GM20000 (cell line): ENCODE results near the gene FAM89B.

ENCODE experiments used
- DNase-seq: peaks from one replicate; pipeline ENCODE4 v3.0.0; 2012; ENCODE audit warnings: low spot score
- CTCF ChIP-seq: IDR thresholded peaks from 2 replicates; pipeline ENCODE4 v1.5.1; 2012; ENCODE audit warnings: mild to moderate bottlenecking, control low read depth; ENCODE audit errors: extremely low read depth, missing control alignments

Gene FAM89B

DNA sequence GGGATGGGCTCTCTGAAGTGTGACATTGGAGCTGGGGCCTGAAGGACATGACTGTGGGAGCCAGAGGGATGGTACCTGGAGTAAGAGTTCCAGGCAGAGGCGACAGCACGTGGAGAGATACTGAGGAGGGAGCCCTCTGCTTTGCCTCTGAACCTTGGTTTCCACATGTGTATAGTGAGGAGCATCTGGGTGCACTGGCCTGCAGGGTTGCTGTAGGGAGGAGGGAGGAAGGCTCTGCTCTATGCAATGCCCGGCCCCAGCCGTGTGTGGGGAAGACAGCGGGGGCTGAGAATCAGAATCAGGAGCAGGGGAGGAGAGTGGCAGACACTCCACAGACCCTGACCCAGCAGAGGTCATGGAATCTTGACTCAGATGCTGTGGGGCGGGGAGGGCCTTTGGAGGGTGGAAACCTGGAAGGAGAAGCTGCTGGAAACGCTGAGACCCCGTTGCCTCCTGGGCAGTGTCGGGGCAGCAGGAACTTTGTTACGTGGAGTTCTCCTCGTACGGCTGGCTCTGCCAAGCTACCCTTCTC, 43.5 kb upstream of the FAM89B start:
- no peak for TF ChIP-seq CTCF

GRCh38 chr11:65529475-65530156, 42.7 kb upstream of the FAM89B start:
- no peak for DNase-seq
- TF ChIP-seq CTCF, result no peak

More for the DNA sequence above, 43.5 kb upstream of the FAM89B start:
- DNase-seq, result no peak

DNA sequence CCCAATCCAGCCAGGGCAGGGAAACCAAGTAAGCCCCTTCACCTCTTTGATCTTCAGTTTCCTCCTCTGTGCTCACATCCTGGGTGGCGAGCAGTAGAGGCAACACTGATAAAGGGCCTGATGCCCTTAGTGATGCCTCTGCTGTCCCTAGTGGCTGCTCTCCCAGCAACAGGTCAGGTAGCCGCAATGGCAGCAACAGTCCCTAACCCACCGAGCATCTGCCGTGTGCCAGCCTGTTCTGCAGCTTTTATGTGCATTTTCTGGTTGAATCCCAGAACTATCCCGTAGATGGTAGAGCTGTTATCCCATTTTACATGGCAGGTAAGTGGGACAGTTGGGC, 42.2 kb upstream of the FAM89B start:
- no peak for TF ChIP-seq CTCF
- no peak for DNase-seq

- no peak for TF ChIP-seq CTCF
- DNase-seq, result no peak
Observed at GRCh38 chr11:65532388-65533064, 39.8 kb upstream of the FAM89B start.

- no peak for TF ChIP-seq CTCF
- DNase-seq, result no peak
Observed at GRCh38 chr11:65535102-65535501, 37.2 kb upstream of the FAM89B start.

GRCh38 chr11:65536412-65537295, 35.7 kb upstream of the FAM89B start:
- TF ChIP-seq CTCF, result no peak
- no peak for DNase-seq

DNA sequence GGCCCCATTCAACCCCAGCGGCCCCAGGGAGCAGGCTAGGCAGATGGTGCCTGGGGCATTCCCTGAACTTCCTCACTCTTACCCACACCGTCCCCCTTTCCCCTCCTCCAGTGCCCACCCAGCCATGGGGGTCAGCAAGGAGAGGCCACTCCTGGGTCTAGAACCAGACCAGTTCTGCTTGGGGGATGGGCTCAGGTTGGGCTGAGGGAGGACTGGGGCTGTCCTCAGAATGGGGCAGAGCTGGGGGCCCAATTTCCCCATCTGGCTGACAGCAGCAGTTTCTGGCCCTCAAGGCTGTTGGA, 35.1 kb upstream of the FAM89B start:
- no peak for TF ChIP-seq CTCF
- DNase-seq, result no peak
